Stimulated activated CD4-positive, alpha-beta T cell treated with anti-CD3 and anti-CD28 coated beads, Interleukin-2, amount 100 ng/mL, for 4 hours (primary cell): ENCODE results near the gene LRRC3.

Experiments used
- DNase-seq: peaks from one replicate; pipeline ENCODE4 v3.0.0-alpha.2; 2020; ENCODE audit warnings: low read depth

Gene LRRC3

GRCh38 chr21:44440241-44441040 lies 14.9 kb upstream of the LRRC3 start:
- no peak for DNase-seq

DNA sequence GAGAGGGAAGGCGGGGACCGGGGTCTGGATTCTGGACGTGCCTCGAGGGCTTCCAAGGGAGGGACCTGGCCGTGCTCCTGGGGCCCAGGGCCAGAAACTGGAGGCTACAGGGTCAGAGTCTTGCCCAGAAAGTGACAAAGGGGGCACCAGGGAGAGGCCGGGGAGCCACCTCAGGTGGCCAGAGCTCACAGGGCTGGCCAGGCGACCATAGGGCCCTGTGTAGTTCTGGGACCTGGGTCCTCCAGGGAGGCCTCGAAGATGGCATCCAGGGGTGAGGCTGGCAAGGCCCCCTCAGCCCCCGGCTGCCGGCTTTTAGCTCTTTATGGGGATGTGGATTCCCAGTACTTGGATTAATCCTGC lies 14.3 kb upstream of the LRRC3 start:
- no peak for DNase-seq

DNA sequence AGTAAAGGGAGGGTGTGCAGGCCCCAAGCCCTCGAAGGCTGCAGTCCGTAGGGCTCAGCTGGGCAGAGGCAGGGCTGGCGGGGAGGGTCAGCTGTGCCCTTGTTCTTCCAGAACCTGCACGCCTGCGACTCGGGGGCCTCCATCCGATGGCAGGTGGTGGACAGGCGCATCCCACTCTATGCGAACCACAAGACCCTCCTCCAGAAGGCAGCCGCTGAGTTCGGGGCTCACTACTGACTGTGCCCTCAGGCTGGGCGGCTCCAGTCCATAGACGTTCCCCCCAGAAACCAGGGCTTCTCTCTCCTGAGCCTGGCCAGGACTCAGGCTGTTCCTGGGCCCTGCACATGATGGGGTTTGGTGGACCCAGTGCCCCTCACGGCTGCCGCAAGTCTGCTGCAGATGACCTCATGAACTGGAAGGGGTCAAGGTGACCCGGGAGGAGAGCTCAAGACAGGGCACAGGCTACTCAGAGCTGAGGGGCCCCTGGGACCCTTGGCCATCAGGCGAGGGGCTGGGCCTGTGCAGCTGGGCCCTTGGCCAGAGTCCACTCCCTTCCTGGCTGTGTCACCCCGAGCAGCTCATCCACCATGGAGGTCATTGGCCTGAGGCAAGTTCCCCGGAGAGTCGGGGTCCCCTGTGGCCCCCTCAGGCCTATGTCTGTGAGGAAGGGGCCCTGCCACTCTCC lies 13.6 kb upstream of the LRRC3 start:
- DNase-seq: no peak

DNA sequence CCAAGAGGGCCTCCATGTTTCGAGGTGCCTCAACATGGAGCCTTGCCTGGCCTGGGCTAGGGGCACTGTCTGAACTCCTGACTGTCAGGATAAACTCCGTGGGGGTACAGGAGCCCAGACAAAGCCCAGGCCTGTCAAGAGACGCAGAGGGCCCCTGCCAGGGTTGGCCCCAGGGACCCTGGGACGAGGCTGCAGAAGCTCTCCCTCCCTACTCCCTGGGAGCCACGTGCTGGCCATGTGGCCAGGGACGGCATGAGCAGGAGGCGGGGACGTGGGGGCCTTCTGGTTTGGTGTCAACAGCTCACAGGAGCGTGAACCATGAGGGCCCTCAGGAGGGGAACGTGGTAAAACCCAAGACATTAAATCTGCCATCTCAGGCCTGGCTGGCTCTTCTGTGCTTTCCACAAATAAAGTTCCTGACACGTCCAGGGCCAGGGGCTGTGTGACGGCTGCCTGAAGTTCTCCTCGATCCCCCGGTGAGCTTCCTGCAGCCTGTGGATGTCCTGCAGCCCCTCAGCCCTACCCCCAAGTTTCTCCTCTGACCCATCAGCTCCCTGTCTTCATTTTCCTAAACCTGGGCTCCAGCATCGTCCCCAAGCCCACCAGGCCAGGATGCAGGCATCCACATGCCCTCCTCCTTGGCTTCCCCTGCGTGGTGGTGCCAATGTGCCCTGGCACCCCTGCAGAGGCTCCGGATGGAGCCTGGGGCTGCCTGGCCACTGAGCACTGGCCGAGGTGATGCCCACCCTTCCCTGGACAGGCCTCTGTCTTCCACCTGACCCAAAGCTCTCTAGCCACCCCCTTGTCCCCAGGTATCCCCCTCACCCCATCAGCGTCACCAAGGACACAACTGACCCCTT lies 12.8 kb upstream of the LRRC3 start:
- DNase-seq: no peak

- DNase-seq: no peak
Observed at GRCh38 chr21:44443291-44443890, 11.9 kb upstream of the LRRC3 start.

DNA sequence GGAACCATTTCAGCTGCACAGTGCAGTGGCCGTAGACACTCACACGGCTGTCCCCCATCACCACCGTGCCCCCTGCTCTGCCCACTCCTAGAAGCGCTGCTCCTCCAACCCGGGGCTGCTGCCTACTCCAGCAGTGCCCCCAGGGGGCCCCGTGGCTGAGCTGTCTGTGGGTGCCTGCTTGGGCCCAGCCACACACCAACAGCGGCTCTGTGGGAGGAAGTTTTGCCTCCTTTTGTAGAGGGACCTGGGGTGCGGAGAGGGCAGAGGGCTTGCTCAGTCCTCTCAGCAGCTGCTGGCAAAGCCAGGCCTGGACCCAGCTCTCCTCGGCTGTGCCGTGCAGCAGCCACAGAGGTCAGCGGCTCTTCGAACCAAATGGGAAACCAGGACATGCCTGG lies 11.4 kb upstream of the LRRC3 start:
- no peak for DNase-seq

DNA sequence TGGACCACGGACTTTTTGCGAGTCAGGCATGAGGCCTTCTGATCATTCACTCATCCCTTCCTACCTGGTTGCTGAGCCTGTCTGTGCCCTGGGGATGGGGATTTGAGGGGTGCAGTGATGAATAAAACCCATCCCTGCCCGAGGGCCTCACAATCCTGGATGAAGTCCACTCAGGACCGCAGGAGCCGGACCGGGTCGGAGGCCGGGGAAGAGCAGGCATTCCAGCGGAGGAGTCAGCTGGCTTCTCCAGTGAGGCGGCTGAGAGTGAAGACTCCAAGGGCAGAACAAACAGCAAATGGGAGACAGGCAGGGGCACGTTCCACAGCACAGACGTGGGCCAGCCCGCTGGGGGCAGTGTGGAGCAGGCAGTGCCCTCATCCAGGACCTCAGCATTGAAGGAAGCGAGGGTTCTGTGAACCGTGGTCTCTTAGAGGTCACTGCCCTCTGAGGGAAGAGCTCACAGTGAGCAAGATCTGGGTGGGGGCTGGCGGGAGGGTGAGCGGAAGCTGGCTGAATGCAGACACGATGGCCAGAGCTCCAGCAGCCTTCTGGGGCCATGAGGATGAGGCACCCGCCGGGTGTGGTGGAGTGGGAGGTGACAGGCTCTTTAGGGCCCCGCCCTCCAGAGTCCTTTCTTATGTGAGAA lies 10.9 kb upstream of the LRRC3 start:
- no peak for DNase-seq

- DNase-seq: no peak
Observed at GRCh38 chr21:44445145-44445812, 10.0 kb upstream of the LRRC3 start.

DNA sequence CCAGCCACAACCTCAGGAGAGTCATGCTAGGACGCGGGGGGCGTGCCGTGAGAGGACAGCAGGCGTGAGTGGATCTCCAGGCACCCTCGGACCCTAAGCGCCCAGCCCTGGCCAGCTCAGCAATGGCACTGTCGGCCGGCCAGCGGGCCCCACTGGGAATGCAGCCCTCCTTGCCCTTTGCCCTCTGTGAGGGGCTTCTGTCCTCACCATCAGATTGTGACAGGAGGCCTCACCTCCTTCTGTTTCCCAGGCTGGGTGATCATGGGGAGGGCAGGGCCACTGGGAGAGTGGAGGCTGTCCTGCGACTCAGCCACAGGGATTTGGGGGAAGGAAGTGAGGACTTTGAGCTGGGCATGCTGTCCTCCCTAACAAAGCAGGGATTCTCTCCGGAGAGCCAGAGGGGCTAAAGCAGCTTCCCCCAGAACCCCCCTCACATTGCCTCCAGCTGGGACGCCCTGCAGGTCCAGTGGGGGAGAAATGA lies 6.6 kb upstream of the LRRC3 start:
- DNase-seq: no peak

DNA sequence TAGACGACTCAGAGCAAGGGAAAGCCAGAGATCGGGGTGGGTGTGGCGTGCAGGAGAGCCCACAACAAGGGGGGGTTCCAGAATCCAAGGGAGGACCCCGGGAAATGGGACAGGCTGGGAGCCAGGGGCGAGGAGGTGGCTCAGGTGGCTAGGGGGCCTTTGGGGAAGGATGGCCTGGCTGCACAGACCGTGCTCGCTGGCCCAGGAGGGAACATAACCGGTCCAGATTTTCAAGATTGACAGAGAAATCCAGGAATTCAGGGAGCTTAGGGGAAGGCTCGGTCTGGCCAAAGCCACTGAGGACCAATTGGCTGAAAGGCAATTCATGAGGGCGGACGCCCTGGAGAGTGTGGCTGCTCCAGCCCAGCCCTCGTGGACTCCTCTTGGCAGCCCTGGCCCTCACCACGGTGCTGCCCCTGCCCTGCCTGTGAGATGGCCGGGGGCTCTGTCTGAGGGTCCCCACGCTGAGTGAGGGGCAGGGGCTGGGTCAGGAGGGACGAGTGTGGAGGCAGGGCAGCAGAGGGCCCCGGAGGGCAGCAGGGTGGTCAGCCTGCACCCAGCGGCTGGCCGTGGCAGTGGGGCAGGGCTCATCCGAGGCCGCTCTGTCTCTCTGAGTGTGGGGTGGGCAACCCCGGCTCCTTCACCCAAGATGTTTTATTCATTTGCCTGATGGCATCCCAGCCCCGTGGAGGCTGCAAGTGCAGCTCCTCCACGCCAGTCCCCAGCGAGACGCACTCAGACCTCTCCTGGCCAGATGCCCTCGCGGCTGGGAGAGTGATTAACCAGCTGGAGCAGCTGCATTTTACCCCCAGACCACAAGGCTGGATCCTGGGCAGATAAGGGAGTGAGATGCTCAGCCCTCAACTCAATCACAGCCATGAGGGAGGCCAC lies 5.6 kb upstream of the LRRC3 start:
- DNase-seq: no peak

- no peak for DNase-seq
Observed at GRCh38 chr21:44450402-44450801, 4.9 kb upstream of the LRRC3 start.

DNA sequence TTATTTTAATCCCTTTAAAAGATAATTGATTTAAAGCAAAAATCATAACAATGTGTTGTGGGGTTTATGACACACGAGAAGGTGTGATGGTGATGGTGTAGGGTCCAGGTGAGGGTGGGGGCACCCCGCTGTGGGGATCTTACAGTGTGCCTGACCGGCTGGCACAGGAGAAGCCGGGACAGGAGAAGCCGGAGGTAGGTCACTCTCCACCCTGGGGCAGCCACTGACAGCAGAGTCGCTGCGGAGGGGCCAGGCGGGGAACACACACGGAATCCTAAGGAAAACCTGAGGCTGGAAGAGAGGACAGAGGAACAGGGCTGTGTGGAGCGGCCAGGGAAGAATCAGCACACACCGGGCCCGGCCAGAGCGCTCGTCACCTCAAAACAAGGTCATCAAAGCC lies 4.3 kb upstream of the LRRC3 start:
- DNase-seq: no peak

GRCh38 chr21:44453120-44453519 lies 2.2 kb upstream of the LRRC3 start:
- DNase-seq: no peak

DNA sequence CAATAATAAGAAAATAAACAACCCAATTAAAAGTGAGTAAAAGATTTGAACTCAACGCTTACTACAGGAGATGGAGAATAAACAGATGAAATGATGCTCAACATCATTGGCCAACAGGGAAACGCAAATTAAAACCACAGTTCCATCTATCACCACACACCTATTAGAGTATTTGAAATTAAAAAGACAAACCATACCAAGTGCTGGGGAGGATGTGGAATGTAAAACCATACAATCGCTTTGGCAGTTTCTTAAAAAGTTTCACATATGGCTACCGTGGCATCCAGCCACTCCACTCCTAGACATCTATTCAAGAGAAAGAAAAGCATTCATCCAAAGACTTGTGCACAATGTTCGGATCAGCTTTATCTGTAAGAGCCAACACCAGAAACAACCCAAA lies 1.3 kb upstream of the LRRC3 start:
- DNase-seq: no peak

- DNase-seq: no peak
Observed at GRCh38 chr21:44455524-44456213, 359 bp downstream of the LRRC3 start.

DNA sequence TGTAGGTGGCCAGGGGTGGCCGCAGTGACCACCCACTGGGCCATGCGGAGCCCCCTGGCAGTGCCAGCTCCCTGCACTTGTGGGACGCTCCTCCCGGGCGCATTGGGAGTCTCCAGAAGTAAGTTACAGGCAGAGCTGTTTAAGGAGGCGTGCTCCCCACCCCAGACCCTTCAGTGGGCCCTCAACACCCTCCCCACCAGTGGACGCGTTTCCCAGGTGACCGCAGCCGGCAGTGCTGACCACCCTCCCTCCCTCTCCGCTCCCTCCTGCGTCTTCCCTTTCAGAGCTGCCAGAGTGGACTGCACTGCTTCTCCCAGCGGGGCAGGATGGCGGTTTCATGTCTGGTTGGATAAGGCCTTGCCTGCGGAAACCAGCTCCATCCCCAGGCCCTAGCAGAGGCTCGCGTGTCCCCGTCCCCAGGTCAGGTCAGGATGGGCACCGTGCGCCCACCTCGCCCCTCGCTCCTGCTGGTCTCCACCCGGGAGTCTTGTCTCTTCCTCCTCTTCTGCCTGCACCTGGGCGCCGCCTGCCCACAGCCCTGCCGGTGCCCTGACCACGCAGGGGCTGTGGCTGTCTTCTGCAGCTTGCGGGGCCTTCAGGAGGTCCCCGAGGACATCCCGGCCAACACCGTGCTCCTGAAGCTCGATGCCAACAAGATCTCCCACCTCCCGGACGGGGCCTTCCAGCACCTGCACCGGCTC lies 1.1 kb downstream of the LRRC3 start:
- DNase-seq: no peak

DNA sequence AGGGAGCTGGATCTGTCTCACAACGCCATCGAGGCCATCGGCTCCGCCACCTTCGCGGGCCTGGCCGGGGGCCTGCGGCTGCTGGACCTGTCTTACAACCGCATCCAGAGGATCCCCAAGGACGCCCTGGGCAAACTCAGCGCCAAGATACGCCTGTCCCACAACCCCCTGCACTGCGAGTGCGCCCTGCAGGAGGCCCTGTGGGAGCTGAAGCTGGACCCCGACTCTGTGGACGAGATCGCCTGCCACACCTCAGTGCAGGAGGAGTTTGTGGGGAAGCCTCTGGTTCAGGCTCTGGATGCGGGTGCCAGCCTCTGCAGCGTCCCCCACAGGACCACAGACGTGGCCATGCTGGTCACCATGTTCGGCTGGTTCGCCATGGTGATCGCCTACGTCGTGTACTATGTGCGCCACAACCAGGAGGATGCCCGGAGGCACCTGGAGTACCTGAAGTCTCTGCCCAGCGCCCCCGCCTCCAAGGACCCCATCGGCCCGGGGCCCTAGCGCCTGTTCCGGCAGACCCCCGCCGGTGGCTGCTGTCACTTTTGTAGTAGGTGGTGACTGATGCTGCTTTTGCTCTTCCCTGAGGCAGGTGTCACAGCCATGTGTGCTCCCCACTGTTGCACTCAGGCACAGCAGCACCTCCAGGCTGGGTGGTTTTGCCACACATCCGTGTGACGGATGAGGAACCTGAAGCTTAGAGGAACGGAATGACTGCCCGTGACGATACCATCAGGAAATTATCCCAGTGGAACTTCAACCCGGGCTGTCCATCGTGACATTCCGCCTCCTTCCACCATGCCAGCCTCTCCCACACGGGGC lies 1.8 kb downstream of the LRRC3 start:
- DNase-seq: no peak
